Activated CD4-positive, CD25-positive, alpha-beta regulatory T cell treated with anti-CD3 and anti-CD28 coated beads, Interleukin-2, amount 50 U/mL, for 16 hours (primary cell): Measurements from ENCODE around the gene OR8D4.
"Not testable (repeated sequence)": the region's sequence is repeated elsewhere in the genome, so short reads cannot be mapped to it uniquely, and the experiment has no call there.

ENCODE experiments used
- DNase-seq: peaks from one replicate; pipeline ENCODE4 v3.0.0-alpha.2; 2020; ENCODE audit warnings: low read depth, low spot score

OR8D4 gene

GRCh38 chr11:123901867-123902266 lies at the start of gene OR8D4:
Gene OR8D4 (plus strand): TSS chr11:123902167. CDS start chr11:123906432, 4,265 bp downstream.
- no peak for DNase-seq

GRCh38 chr11:123852321-123852720 lies 49.6 kb upstream of the OR8D4 start:
- DNase-seq: no peak

- no peak for DNase-seq
Observed at GRCh38 chr11:123853038-123853437, 48.9 kb upstream of the OR8D4 start.

GRCh38 chr11:123856444-123856843 lies 45.5 kb upstream of the OR8D4 start:
- no peak for DNase-seq

GRCh38 chr11:123859731-123860130 lies 42.2 kb upstream of the OR8D4 start:
- DNase-seq: no peak

GRCh38 chr11:123865293-123865692 lies 36.7 kb upstream of the OR8D4 start:
- DNase-seq: not testable (repeated sequence)

- DNase-seq: not testable (repeated sequence)
Observed at GRCh38 chr11:123867795-123868194, 34.2 kb upstream of the OR8D4 start.

GRCh38 chr11:123880912-123881311 lies 21.1 kb upstream of the OR8D4 start:
- DNase-seq: no peak

GRCh38 chr11:123885570-123885969 lies 16.4 kb upstream of the OR8D4 start, which contains the start of gene TMEM225:
Gene TMEM225 (minus strand): TSS chr11:123885670. CDS start chr11:123885425, 245 bp downstream.
- DNase-seq: no peak

GRCh38 chr11:123892031-123892430 lies 9.9 kb upstream of the OR8D4 start:
- no peak for DNase-seq

GRCh38 chr11:123899792-123900191 lies 2.2 kb upstream of the OR8D4 start:
- DNase-seq: no peak

- no peak for DNase-seq
Observed at GRCh38 chr11:123903932-123904331, 2.0 kb downstream of the OR8D4 start.

- DNase-seq: no peak
Observed at GRCh38 chr11:123904932-123905331, 3.0 kb downstream of the OR8D4 start.

- no peak for DNase-seq
Observed at GRCh38 chr11:123905826-123906225, 3.9 kb downstream of the OR8D4 start.

- no peak for DNase-seq
Observed at GRCh38 chr11:123920943-123921342, 19.0 kb downstream of the OR8D4 start.

- no peak for DNase-seq
Observed at GRCh38 chr11:123924027-123924426, 22.1 kb downstream of the OR8D4 start.

- no peak for DNase-seq
Observed at GRCh38 chr11:123939317-123939716, 37.4 kb downstream of the OR8D4 start, which contains the start of gene OR4D5. Gene OR4D5 (plus strand): TSS chr11:123939617. CDS start chr11:123939617, 0 bp downstream.

- DNase-seq: no peak
Observed at GRCh38 chr11:123942413-123942812, 40.4 kb downstream of the OR8D4 start.

GRCh38 chr11:123943738-123944137 lies 41.8 kb downstream of the OR8D4 start, which contains the start of gene OR6T1:
Gene OR6T1 (minus strand): TSS chr11:123943838. CDS start chr11:123943838, 0 bp downstream.
- no peak for DNase-seq

- DNase-seq: no peak
Observed at GRCh38 chr11:123945132-123945531, 43.2 kb downstream of the OR8D4 start.

GRCh38 chr11:123956752-123957151 lies 54.8 kb downstream of the OR8D4 start:
- no peak for DNase-seq
